Neural progenitor cell (in vitro differentiated cells): ENCODE data around the gene OGDH. TPM values are rescaled to one million over a fixed set of nuclear protein-coding genes. Genes with fewer than 3 reads are reported as not detected.

Experiments used
- DNase-seq: peaks from one replicate; pipeline ENCODE4 v3.0.0-alpha.2; 2016; ENCODE audit warnings: low spot score
- H2AFZ ChIP-seq: fragments of 200-600 bp; sonication (generic); replicated peaks from 2 replicates; pipeline ENCODE4 v1.6.1; 2016; ENCODE audit warnings: antibody characterized with exemption
- H3F3A ChIP-seq: fragments of 200-600 bp; sonication (generic); 2 replicates; pipeline ENCODE4 v1.6.1; 2016; ENCODE audit warnings: antibody characterized with exemption, low read depth
- H3K27ac ChIP-seq: fragments of 200-600 bp; sonication (generic); 2 replicates; pipeline ENCODE4 v1.5.1; 2016; ENCODE audit warnings: mild to moderate bottlenecking
- H3K27me3 ChIP-seq: fragments of 200-600 bp; sonication (generic); 2 replicates; pipeline ENCODE4 v1.6.1; 2016; ENCODE audit warnings: mild to moderate bottlenecking, moderate library complexity
- H3K36me3 ChIP-seq: fragments of 200-600 bp; sonication (generic); 2 replicates; pipeline ENCODE4 v1.5.1; 2016
- H3K4me1 ChIP-seq: fragments of 200-600 bp; sonication (generic); 2 replicates; pipeline ENCODE4 v1.6.1; 2016; ENCODE audit warnings: mixed run types
- H3K4me2 ChIP-seq: fragments of 200-600 bp; sonication (generic); 2 replicates; pipeline ENCODE4 v1.6.1; 2016
- H3K4me3 ChIP-seq: fragments of 200-600 bp; sonication (generic); 2 replicates; pipeline ENCODE4 v1.5.1; 2016
- H3K79me2 ChIP-seq: fragments of 200-600 bp; sonication (generic); 2 replicates; pipeline ENCODE4 v1.6.1; 2016; ENCODE audit warnings: low read depth
- H3K9ac ChIP-seq: fragments of 200-600 bp; sonication (generic); 2 replicates; pipeline ENCODE4 v1.6.1; 2016
- H3K9me3 ChIP-seq: fragments of 200-600 bp; sonication (generic); 2 replicates; pipeline ENCODE4 v1.5.1; 2016; ENCODE audit warnings: low read depth
- H4K20me1 ChIP-seq: fragments of 200-600 bp; sonication (generic); 2 replicates; pipeline ENCODE4 v1.6.1; 2016; ENCODE audit warnings: low read depth
- H3K27ac Mint-ChIP-seq: 3 replicates; pipeline ENCODE4 v1.8.0; 2021; ENCODE audit warnings: mixed read lengths
- H3K27me3 Mint-ChIP-seq: 2 replicates; pipeline ENCODE4 v1.8.0; 2022; ENCODE audit warnings: low read depth, mild to moderate bottlenecking, inconsistent platforms, moderate library complexity, mixed read lengths; ENCODE audit not compliant: insufficient read depth
- H3K36me3 Mint-ChIP-seq: 3 replicates; pipeline ENCODE4 v1.8.0; 2021; ENCODE audit warnings: mixed read lengths
- H3K4me1 Mint-ChIP-seq: 3 replicates; pipeline ENCODE4 v1.8.0; 2021; ENCODE audit warnings: mixed read lengths
- H3K4me3 Mint-ChIP-seq: 3 replicates; pipeline ENCODE4 v1.8.0; 2021; ENCODE audit warnings: mild to moderate bottlenecking, moderate library complexity, mixed read lengths
- H3K9me3 Mint-ChIP-seq: 3 replicates; pipeline ENCODE4 v1.8.0; 2020; ENCODE audit warnings: mixed read lengths
- CTCF ChIP-seq: fragments of 200-600 bp; sonication (generic); IDR thresholded peaks from 2 replicates; pipeline ENCODE4 v1.5.1; 2017; ENCODE audit warnings: antibody characterized with exemption, mild to moderate bottlenecking
- EZH2 ChIP-seq: fragments of 200-600 bp; sonication (generic); IDR thresholded peaks from 2 replicates; pipeline ENCODE4 v1.6.1; 2017; ENCODE audit warnings: antibody characterized with exemption, mild to moderate bottlenecking, moderate library complexity
- EZH2phosphoT487 ChIP-seq: fragments of 200-600 bp; sonication (generic); IDR thresholded peaks from 2 replicates; pipeline ENCODE4 v1.6.1; 2017; ENCODE audit warnings: antibody characterized with exemption
- total RNA-seq: library from RNA; depleted of rRNA; stranded (reverse); fragments of >200 nt; gene quantifications from 2 replicates; pipeline ENCODE4 v1.2.3, GENCODE V29; 2015; ENCODE audit warnings: low replicate concordance

The OGDH gene
- total RNA-seq, 1 donor from 2014 or later: 25.2 TPM

- H3K79me2 ChIP-seq: no peaks in the 10 kb centered on the region
- Mint-ChIP-seq H3K36me3 (peaks cover 62% of the 10 kb centered on the region), H3K4me1 (no peaks in the 10 kb centered on the region), H3K27me3 (peaks cover 2% of the 10 kb centered on the region), H3K4me3 (no peak overlapping the region), H3K9me3 (peaks cover 23% of the 10 kb centered on the region), H3K27ac (no peak overlapping the region)
- H3K4me3 ChIP-seq: no peak overlapping the region
- no peaks in the 10 kb centered on the region for H4K20me1 ChIP-seq
- no peak overlapping the region for H3K4me2 ChIP-seq
- TF ChIP-seq CTCF (no peak), EZH2 (no peak), EZH2phosphoT487 (no peak)
- H3K9ac ChIP-seq: no peak overlapping the region
- no peaks in the 10 kb centered on the region for H3K4me1 ChIP-seq
- no peak overlapping the region for H2AFZ ChIP-seq
- H3K9me3 ChIP-seq: peaks cover 7% of the 10 kb centered on the region
- H3F3A ChIP-seq: no peaks in the 10 kb centered on the region
- no peak overlapping the region for H3K27ac ChIP-seq
- no peak for DNase-seq
- H3K36me3 ChIP-seq: peaks cover 22% of the 10 kb centered on the region
- H3K27me3 ChIP-seq: no peaks in the 10 kb centered on the region
These were observed 52.6 kb downstream of the OGDH start for GRCh38 chr7:44658979-44659378.

GRCh38 chr7:44661233-44661632, 54.8 kb downstream of the OGDH start:
- H3K27ac Mint-ChIP-seq: no peak overlapping the region
- Histone ChIP-seq H3K4me2 (no peak overlapping the region), H3K27ac (no peak overlapping the region), H3K36me3 (peaks cover 22% of the 10 kb centered on the region), H3K9ac (no peak overlapping the region), H3K4me3 (no peak overlapping the region), H3K9me3 (peaks cover 7% of the 10 kb centered on the region), H3F3A (no peaks in the 10 kb centered on the region), H3K4me1 (no peaks in the 10 kb centered on the region), H3K27me3 (no peaks in the 10 kb centered on the region), H4K20me1 (no peaks in the 10 kb centered on the region), H2AFZ (no peak overlapping the region), H3K79me2 (no peaks in the 10 kb centered on the region)
- H3K4me1 Mint-ChIP-seq: no peaks in the 10 kb centered on the region
- no peak for TF ChIP-seq EZH2
- TF ChIP-seq CTCF: no peak
- peaks cover under 1% of the 10 kb centered on the region for H3K27me3 Mint-ChIP-seq
- peaks cover 55% of the 10 kb centered on the region for H3K36me3 Mint-ChIP-seq
- H3K4me3 Mint-ChIP-seq: no peak overlapping the region
- no peak for DNase-seq
- peaks cover 23% of the 10 kb centered on the region for H3K9me3 Mint-ChIP-seq

- no peak overlapping the region for H3K27ac Mint-ChIP-seq
- peaks cover 33% of the 10 kb centered on the region for H3K36me3 Mint-ChIP-seq
- H3K4me3 Mint-ChIP-seq: no peak overlapping the region
- Histone ChIP-seq H3K79me2 (no peaks in the 10 kb centered on the region), H3K4me1 (no peaks in the 10 kb centered on the region), H3K27me3 (no peaks in the 10 kb centered on the region), H3K36me3 (no peaks in the 10 kb centered on the region), H4K20me1 (no peaks in the 10 kb centered on the region), H3K4me2 (no peak overlapping the region), H3K9me3 (peaks cover 7% of the 10 kb centered on the region), H2AFZ (no peak overlapping the region), H3K9ac (no peak overlapping the region), H3K27ac (no peak overlapping the region), H3F3A (no peaks in the 10 kb centered on the region), H3K4me3 (no peak overlapping the region)
- TF ChIP-seq EZH2phosphoT487 (no peak), CTCF (no peak), EZH2 (no peak)
- H3K4me1 Mint-ChIP-seq: no peaks in the 10 kb centered on the region
- peaks cover 6% of the 10 kb centered on the region for H3K9me3 Mint-ChIP-seq
- DNase-seq: no peak
- peaks cover 2% of the 10 kb centered on the region for H3K27me3 Mint-ChIP-seq
These were observed 58.5 kb downstream of the OGDH start for GRCh38 chr7:44664780-44665461.
